NCI-H2081 treated with DMSO at 0.1 percent for 48 hours (cell line): Measurements from ENCODE around the gene GPHA2.

ENCODE experiments used
- DNase-seq: peaks from one replicate; lab custom pipeline; 2025; lab: John Stamatoyannopoulos, UW

Gene GPHA2

DNA sequence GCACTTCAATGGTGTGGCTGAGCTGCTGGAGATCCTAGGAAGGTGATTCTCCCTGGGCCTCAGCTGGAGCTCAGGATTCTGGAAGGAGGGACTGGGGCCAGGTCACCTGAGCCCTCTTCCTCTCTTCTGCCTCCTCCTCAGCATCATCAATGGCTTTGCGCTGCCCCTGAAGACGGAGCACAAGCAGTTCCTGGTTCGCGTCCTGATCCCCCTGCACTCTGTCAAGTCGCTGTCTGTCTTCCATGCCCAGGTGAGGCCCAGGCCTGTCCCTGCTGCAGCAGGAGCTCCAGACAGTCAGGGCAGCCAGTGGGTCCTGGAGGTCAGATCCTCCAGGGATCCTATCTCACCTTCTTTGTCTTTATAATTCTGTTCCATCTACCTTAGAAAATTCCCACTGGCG, 5.4 kb downstream of the GPHA2 start:
- DNase-seq, result no peak

DNA sequence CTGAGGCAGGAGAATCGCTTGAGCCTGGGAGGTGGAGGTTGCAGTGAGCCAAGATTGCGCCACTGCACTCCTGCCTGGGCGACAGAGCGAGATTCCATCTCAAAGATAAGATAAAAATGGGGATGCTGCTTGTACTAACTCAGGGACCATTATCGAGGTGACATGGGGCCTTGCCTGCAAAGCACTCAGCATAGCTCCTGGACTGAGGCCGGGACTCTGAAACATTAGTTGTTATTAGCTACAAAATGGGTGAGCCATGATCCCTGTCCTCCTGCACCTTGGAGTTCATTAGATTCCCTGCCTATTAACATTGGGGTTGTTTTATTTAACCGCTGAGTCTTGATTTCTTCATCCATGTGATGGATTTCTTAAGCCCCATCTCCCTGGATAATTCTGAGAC, 6.1 kb downstream of the GPHA2 start:
- no peak for DNase-seq

DNA sequence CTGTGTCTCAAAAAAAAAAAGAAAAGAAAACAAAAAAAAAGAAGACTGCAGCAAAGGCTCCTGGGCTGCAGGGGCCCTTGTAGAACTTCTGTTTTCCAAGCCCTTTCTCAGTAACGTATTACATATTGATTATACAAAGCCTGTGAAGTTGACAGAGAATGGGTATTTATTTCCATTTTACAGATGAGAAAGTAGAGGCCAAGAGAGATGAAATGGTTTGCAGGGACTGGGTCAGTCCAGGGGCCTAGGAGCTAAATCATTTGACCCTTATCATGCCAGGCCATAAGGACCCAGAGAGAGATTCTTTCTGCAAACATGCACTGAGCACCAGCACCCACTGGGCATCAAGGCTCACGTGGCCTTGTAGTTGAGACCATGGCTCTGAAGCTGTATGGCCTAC, 6.7 kb downstream of the GPHA2 start:
- DNase-seq, result no peak

DNA sequence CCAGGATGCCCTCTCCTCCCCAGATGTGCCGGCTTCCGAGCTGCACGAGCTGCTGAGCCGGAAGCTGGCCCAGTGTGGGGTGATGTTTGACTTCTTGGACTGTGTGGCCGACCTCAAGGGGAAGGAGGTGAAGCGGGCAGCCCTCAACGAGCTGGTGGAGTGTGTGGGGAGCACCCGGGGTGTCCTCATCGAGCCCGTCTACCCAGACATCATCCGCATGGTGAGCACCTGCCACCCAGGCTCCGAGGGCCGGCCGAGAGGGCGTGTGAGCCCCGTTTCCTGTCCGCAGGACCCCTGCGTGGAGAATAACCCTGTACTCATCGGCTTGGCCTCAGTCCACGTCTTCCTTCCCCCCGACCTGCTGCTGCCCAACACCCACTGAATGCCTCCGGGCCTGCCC, 9.0 kb downstream of the GPHA2 start:
- no peak for DNase-seq

DNA sequence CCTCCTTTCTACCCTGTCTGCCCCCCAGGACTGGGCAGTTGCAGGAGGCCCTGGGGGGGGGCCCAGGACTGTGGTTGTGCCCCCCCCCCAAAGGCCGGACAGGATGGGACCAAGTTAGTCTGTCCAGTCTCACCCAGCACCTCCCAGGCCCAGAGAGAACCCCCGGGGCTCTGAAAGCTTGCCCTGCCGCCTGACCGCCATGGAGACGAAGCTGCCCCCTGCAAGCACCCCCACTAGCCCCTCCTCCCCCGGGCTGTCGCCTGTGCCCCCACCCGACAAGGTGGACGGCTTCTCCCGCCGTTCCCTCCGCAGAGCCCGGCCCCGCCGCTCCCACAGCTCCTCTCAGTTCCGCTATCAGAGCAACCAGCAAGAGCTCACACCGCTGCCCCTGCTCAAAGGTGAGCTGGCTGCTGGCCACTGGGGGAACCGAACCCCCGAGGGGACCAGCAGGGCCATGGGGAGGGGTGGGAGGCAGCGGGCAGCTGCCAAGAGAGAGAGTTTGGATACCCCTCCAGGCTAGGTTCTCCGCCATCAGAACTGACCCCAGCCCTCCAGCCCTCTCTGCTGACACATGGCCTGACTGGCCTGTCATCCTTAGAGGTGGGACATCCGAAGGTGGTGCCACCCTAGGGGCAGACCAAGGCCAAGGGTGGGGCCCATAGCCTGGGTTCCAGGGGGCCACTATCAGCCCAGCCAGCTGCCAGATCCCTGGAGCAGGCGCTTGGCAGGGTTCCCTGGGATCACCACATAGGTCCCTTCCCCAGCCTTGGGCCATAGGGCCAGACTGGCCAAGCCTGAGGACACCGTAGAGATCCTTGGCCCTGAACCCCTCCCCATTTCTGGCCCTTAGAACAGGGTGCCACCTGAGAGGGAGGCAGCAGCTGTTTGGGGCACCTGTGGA, 9.9 kb downstream of the GPHA2 start:
- DNase-seq, result no peak

DNA sequence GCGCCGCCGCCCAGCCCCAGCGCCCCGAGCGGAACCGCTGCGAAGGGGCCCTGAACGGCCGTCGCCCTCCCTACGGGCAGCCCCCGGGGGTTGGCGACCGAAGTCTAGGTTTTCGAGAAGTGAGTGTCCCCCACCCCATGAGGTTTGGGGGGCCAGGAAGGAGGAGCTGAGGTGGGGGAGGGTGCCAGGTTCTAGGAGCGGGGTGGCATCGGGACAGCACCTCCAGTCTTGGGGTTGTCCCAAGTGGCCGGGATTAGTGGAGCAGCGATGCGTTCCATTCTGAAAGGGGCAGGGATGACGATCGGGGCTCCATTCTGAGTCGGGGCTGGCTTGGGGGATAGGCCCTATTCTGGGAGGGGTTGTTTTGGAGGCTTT, 10.8 kb downstream of the GPHA2 start:
- no peak for DNase-seq

DNA sequence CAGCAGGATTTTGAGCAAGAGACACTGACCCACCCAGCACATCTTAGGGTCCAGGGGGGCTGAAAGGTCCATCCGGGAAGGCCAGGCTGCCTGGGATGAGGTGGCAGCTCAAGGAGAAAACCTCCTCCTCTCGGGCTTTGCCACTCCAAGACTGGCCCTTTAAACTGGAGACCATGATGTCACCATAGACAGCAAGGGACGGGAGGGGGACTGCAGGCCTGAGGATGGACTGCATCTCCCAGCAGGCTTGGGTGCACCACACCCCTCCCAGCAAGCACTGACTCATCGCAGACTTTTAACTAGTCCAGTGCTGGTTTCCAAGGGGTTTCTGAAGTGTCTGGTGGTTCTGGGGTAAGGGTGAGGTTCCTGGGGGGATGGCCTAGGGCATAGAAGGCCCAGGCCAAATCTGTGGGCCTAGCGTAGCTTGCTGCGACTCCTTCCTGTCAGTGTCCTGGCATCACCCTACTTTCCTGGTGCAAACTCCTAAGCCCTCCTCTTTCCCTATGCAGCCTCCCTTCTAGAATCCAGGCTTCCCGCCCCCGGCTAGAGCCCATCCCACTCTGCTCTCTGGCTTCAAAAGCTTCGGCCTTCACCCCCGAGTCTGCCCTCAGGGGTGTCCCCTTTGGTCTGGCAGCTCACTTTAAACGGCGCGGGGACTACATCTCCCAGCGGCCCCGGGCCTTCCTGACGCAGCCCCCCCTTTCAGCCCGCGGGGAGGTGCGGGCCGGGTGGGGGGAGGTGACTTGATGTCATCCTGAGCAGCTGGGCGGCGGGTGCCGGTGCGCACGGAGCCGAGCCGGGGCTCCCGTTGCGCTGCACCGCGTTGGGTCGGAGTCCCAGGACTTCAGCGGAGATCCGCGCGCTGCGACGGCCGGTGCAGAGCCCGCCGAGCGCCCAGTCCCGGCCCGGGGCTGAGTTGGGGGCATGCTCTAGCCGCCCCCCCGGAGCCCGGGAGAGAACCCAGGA, 11.5 kb downstream of the GPHA2 start, which contains the start of gene PPP2R5B:
TSS of gene PPP2R5B (plus strand) at position 746 of the 966 bp plus-strand sequence. CDS start 1,046 bp downstream, outside the sequence.
- DNase-seq, result peak; percentile 7

DNA sequence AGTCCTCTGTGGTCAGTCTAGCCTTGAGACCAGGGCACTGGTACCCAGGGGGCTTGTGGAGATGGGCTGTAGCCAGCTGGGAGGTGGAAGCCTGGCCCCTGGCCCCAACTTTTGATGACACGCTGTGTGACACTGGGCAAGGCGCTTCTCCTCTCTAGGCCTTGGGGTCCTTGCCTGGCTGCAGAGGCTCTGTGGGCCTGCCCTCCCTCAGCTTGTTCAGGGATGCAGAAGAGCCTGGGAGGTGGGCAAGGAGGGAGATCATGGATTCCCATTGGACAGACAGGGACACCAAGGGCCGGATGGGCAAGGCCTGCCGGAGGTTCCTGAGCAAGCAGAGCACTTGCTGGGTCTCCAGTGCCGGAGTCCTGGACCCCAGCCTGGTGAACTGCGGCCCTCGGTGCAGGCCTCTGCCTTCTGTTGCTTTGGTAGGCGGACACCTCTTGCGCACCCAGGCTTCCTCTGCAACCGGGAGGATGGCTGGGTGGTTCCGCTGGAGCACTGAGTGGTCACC, 12.5 kb downstream of the GPHA2 start:
- no peak for DNase-seq

DNA sequence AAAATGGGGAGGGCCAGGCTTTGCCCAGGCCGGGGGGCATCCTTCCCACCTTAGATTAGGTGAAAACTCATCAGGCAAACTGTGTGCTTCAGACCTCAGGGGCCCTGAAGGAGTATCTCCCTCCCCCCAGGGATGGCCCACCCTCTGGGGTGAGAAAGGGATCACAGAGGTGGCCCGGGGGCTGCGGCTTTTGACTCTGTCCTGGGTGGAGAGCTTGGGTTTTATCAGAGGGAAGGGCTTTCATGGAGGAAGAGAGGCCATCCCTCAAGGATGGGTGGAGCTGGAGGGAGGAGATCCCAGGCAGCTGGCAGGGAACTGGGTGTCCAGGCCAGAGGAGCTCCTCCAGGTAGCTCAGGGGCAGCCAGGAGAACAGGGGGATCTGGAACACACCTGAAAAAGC, 14.3 kb downstream of the GPHA2 start:
- no peak for DNase-seq

DNA sequence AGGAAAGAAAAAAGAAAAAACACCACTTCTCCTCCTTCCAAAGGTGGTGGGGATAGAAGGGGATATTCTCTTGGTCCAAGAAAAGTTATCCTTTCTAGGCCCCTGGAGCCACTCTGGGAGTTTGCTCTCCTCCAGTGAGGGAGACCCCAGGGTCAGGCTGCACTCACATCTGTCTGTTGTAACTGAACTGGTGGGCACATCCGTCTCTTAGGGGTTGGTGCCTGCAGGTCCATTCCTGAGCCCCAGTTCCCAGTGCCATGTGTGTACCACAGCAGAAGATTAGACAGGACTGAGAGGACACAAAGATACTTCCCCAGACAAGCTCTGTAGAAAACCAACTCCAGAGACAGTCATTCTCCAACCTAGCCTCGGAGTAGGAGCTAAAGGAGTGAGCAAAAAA, 15.6 kb downstream of the GPHA2 start:
- DNase-seq, result no peak

DNA sequence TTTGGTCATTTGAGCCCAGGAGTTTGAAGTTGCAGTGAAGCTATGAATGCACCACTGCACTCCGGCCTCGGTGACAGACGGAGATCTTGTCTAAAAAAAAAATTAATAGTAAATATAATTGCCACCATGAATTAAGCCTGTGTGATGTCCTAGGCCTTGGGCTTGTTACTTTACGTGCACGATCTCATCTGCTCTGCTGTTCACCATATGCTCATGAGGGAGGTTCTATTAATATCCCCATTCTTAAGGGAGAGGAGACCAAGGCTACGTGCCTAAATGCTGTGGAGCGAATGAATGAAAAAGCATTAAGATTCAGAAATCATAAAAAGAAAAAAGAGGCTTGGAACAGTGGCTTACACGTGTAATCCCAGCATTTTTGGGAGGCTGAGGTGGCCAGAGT, 16.1 kb downstream of the GPHA2 start:
- no peak for DNase-seq

DNA sequence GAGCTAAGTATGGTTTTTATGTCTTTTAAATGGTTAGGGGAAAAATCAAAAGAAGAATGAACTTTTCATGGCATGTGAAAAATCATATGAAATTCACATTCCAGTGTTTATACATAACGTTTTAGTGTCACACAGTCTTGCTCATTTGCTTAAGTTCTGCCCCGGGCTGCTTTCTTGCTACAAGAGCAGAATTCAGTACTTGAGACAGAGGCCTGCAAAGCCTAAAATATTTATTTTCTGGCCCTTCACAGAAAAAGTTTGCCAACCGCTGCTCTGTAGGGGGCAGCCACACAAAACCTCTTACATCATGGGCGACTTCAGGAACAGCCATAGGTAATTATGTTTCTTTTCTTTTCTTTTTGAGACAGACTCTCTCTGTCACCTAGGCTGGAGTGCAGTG, 17.7 kb downstream of the GPHA2 start:
- no peak for DNase-seq

DNA sequence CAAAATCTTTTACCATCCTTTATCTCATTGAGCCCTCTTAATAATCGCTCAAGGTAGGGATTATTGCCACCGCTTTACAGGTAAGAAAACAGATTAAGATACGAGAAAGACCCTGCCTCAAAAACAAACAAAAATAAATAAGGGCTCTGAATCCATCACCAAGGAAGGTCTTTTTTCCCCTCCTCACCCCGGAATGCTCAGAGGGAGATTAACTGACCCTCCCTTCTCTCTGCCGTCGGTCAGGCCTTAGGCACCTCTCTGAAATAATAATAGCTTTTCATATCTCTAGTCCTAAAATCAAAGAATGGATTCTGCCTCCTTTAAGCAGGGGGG, 18.1 kb downstream of the GPHA2 start:
- no peak for DNase-seq

DNA sequence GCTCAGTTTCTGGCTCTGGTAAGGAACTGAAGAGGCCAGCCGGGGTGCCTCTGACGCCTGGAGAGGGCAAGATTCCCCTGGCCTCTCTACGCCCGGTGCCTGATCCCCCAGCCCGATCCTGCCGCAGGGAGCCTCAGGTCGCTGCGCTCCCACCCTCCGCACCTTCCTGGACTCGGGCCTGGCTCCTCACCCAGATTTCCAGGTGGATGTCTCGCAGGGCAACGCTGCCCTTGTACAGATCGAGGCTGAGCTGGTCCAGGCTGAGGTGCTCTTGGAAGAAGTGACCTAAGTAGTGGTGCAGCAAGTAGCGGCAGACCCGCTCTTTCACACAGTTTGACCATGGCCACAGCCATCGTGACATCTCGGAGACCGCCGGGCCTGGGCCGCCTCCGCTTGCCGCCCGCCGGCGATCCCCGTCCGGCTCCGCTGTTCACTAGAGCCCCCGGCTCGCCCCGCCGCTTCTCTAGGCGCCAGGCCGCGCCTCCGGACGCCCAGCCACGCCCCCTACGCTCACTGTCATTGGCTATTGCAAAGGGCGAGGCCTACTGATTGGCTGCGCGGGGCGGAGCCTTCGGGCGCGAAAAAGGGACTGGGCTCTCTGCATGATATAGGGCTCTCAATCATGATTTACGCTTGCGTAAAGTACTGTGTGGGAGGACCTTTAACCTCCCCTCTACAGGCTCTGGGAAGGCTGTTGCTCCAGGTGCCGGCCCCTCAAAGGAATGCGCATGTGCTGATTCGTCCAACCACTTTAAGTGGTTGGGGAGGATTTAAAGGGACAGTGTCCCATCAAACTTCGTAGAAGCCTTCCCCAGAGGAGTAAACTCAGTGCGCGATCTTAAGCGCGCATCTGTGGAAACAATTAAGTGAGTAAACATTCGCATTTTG, 18.7 kb downstream of the GPHA2 start, which contains the start of gene ATG2A:
TSS of gene ATG2A (minus strand) at position 435 of the 888 bp plus-strand sequence. CDS start at position 361, 74 bp downstream.
- peak; percentile 99 for DNase-seq

DNA sequence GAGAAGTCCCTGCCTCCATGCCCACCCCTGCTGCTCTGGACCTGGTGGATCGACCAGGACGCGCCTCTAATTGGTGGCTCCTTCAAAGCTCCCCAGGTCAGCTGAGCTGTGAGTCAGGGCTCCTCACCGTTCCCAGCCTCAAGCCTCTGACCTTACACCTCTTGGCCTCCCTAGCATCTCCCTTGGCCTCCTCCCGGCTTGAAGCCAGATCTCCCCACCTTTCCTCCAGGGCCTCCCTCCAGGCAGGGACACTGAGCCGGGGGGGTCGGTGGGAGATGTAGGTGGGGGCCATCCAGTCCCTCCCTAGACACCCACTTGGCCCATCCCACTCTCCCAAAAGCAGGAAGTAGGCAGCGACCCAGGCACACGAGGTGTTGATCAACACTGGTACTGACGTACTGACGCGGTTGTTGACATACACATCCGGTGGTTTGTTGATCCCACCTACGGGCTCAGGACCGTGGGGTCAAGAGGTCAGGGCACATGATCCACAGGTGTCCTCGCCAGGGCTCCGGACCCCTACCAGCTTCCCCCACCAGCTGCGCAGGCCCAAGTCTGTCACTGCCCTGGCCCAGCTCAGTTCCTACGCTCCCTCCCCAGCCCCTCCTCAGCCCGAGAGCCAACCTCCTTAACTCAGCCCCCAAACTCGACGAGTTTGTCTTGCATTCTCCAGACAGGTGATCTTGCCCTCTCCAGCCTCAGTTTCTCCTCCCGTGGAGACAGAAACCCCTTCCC, 19.5 kb downstream of the GPHA2 start:
- no peak for DNase-seq

DNA sequence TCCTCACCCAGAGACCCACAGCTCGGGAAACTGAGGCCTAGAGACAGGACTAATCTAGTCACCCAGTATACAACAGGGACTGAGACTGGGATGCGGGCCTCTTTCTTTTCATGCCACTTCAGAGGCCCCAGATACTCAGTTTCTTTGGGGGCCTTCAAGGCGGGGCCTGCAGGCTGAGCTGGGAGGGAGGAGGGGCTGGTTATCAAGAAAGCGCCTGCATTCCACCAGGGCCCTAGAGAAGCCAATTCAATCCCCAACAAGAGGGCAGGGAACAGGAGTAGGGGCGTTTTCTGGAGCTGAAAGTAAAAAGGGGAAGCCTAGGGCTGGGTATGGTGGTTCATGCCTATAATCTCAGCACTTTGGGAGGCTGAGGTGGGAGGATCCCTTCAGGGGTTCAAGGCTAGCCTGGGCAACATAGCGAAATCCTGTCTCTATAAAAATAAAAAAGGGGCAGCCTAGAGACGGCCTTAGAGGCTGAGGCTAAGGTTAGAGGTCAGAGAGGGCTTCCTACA, 20.3 kb downstream of the GPHA2 start:
- no peak for DNase-seq

DNA sequence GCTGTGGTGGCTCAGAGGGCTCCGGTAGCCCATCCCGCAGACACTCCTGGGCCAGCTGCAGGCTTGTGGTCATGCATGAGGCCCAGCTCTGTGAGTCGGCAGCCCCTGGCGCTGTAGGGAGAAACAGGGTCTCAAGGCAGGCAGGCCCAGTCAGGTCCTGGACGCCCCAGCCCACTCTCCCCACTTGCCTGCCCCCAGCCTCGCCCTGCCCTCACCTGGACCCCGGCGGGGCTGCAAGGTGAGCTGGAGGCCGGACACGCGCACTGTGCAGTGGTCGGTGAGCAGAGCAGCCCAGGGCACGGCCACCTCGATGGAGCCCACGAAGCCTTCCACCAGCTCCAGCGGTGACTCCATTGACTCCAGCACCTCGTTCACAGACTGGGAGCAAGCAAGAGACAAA, 21.6 kb downstream of the GPHA2 start:
- DNase-seq, result no peak

DNA sequence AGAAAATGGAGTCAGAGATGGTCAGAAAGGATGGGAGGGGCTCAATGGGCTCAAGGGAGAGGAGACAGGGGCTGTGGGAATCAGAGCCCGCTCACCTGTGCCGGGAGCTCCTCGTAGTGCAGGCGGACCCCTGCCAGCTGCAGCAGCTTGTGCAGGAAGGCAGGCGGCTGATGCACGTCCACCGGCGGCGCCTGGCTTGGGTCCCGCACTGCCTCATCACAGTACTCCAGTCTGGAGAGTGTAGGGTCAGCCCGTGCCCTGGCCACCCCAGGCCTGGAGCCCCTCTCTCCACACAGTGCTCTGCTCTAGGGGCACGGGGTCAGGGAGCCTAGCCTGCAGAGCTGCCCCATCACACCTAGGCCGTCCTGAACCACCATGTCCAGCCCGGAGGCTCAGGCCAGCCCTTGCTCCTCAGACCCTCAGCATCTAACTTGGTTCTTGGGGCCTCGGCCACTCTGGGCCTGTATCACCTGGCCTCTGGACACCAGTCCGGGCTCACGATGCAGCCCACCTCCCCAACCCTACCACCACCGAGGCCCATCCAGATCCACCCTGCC, 22.4 kb downstream of the GPHA2 start:
- no peak for DNase-seq

DNA sequence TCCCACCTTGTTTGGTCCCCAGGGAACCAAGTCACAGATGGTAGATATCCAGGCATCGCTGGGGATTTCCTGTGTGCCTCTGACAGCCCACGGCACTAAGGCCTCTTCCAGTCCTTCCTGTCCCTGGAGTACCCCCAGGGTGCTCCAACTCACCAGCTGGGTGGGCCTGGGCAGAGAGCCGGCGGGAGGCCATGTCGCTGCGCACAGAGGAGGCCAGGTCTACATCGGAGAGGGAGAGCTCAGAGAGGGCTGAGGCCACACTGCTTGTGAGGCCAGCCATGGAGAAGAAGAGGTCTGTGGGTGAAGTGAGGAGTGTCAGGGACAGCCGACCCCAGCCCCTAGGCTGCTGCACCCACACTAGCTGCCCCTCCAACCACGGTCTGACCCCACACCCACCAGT, 24.0 kb downstream of the GPHA2 start:
- no peak for DNase-seq

DNA sequence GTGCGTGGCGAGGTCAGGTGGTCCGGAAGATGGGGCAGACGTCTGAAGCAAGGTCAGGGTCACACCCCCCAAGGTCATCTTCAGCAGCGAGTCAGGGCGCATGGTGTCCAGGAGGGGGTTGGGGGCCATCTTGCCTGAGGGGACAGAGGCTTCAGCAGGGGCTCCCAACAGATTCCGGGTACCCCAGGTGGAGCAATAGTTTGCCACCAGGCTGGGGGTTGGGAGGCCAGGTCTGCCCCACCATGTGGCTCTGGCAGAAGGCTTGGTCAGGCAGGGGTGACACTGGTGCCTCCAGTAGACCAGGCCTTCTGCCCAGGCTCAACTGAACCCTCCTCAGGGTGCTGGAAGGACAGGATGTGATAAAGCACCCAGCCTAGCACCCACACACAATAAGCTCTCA, 24.6 kb downstream of the GPHA2 start:
- DNase-seq, result no peak
